Endothelial cell (in vitro differentiated cells): ENCODE data around the gene GNB2. TPM values are rescaled to one million over a fixed set of nuclear protein-coding genes. Genes with fewer than 3 reads are reported as not detected.
A peak's percentile ranks its signal among the peaks of the same experiment; 100 is the strongest.

Experiments
- DNase-seq: peaks from one replicate; pipeline ENCODE4 v3.0.0; 2021; ENCODE audit warnings: low spot score
- H3K27ac Mint-ChIP-seq: one replicate; pipeline ENCODE4 v1.8.0; 2021; ENCODE audit warnings: mixed read lengths, inconsistent platforms; ENCODE audit not compliant: unreplicated experiment
- H3K27me3 Mint-ChIP-seq: one replicate; pipeline ENCODE4 v1.8.0; 2021; ENCODE audit warnings: mild to moderate bottlenecking, moderate library complexity, mixed read lengths, inconsistent platforms; ENCODE audit not compliant: unreplicated experiment
- H3K36me3 Mint-ChIP-seq: one replicate; pipeline ENCODE4 v1.8.0; 2021; ENCODE audit warnings: mild to moderate bottlenecking, low read depth, mixed read lengths, inconsistent platforms; ENCODE audit not compliant: unreplicated experiment
- H3K4me1 Mint-ChIP-seq: one replicate; pipeline ENCODE4 v1.8.0; 2021; ENCODE audit warnings: mild to moderate bottlenecking, mixed read lengths, inconsistent platforms; ENCODE audit not compliant: unreplicated experiment
- H3K4me3 Mint-ChIP-seq: one replicate; pipeline ENCODE4 v1.8.0; 2021; ENCODE audit warnings: mild to moderate bottlenecking, mixed read lengths, inconsistent platforms; ENCODE audit not compliant: unreplicated experiment
- H3K9me3 Mint-ChIP-seq: one replicate; pipeline ENCODE4 v1.8.0; 2021; ENCODE audit warnings: mixed read lengths, inconsistent platforms; ENCODE audit not compliant: unreplicated experiment
- total RNA-seq: library from RNA; stranded (reverse); fragmentation: NEBNext Ultra II Directional; extraction: Animal tissue kit (Norgen Biotek cat#: 25700); gene quantifications from one replicate; pipeline ENCODE4 v1.2.1, GENCODE V29; 2021; ENCODE audit not compliant: unreplicated experiment
- TF ChIP-seq, protein P1 (sequence below): fragments of 200-600 bp; sonication (generic); IDR thresholded peaks from one replicate; pipeline ENCODE4 v1.5.0; 2021; ENCODE audit warnings: antibody characterized with exemption; ENCODE audit not compliant: unreplicated experiment

The GNB2 gene
- total RNA-seq, 1 donor from 2014 or later: 336 TPM

DNA sequence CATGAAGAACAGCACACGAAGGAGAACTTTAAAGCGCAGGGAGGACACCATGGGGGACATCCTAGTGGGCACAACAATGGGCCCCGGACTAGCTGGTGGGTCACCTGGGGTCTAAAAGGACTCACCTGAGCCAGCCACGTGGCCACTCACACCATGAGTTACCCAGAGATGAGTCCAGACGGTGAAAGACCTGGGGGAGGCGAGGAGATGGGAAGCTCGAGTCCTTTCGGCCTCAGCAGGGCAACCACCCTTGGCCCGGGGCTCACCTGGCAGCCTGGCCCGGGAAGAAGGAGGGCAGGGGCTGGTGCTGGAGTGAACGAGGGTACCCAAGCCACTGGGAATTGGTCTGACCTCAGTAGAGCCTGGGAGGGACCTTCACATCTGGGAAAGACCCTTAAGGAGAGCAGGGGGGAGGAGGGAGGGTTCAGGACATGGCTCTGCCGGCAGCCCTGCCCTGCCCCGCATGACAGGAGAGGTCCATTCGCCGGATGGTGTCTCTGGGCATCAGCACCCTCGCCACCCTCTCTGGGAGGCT lies 14.9 kb downstream of the GNB2 start:
- TF ChIP-seq, protein P1, sequence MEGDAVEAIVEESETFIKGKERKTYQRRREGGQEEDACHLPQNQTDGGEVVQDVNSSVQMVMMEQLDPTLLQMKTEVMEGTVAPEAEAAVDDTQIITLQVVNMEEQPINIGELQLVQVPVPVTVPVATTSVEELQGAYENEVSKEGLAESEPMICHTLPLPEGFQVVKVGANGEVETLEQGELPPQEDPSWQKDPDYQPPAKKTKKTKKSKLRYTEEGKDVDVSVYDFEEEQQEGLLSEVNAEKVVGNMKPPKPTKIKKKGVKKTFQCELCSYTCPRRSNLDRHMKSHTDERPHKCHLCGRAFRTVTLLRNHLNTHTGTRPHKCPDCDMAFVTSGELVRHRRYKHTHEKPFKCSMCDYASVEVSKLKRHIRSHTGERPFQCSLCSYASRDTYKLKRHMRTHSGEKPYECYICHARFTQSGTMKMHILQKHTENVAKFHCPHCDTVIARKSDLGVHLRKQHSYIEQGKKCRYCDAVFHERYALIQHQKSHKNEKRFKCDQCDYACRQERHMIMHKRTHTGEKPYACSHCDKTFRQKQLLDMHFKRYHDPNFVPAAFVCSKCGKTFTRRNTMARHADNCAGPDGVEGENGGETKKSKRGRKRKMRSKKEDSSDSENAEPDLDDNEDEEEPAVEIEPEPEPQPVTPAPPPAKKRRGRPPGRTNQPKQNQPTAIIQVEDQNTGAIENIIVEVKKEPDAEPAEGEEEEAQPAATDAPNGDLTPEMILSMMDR: no peak
- Mint-ChIP-seq H3K4me3 (peak overlapping the region; percentile 56), H3K9me3 (no peaks in the 10 kb centered on the region)

DNA sequence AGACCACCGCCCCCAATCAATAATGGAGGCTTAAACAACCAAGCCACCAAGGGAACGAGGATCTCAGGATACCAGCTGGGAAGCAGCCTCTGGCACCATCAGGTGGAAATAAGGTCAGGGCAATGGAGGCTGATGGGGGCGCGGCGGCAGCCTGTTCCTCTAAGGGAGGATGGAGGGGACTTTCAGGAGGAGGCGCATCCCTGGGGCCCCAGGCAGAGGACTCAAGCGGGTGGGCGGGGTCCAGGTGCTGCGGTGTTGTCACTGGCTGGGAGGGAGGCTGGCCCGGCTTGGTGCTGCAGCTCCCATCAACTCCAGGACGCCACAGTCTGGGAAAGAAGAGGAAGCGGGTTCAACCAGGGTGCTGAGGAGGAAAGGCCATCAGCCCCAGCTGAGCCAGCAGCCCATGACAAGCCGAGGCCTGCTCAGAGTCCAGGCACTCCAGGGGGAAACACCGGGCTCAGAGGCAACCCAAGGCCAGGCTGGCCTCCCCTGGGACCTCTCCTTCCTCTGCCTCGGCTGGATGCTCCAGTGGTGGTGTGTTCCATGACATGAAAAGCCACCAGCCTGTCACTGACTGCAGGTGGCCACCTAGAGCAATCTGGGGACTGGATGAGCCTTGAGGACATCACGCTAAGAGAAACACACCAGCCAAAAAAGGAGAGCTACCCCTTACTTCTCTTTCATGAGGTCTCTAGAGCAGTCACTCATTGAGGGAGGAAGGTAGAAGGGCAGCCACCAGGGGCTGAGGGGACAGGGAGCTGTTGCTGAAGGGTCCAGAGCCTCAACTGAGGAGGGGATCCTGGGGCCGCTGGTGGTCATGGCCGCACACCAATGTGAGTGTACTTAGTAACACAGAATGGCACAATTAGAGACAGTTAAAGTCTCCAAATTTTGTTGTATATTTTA lies 15.9 kb downstream of the GNB2 start:
- H3K27me3 Mint-ChIP-seq: peaks cover 11% of the 10 kb centered on the region
- TF ChIP-seq, protein P1: no peak
- H3K4me3 Mint-ChIP-seq: peak overlapping the region; percentile 56
- no peaks in the 10 kb centered on the region for H3K9me3 Mint-ChIP-seq
- H3K36me3 Mint-ChIP-seq: peaks cover 22% of the 10 kb centered on the region
- H3K27ac Mint-ChIP-seq: peak overlapping the region; percentile 36
- DNase-seq: no peak
- H3K4me1 Mint-ChIP-seq: peaks cover 17% of the 10 kb centered on the region

More for the DNA sequence above, 14.9 kb downstream of the GNB2 start:
- DNase-seq: no peak
- Mint-ChIP-seq H3K4me1 (peaks cover 17% of the 10 kb centered on the region), H3K27me3 (peaks cover 11% of the 10 kb centered on the region), H3K36me3 (peaks cover 22% of the 10 kb centered on the region), H3K27ac (peak overlapping the region; percentile 36)

DNA sequence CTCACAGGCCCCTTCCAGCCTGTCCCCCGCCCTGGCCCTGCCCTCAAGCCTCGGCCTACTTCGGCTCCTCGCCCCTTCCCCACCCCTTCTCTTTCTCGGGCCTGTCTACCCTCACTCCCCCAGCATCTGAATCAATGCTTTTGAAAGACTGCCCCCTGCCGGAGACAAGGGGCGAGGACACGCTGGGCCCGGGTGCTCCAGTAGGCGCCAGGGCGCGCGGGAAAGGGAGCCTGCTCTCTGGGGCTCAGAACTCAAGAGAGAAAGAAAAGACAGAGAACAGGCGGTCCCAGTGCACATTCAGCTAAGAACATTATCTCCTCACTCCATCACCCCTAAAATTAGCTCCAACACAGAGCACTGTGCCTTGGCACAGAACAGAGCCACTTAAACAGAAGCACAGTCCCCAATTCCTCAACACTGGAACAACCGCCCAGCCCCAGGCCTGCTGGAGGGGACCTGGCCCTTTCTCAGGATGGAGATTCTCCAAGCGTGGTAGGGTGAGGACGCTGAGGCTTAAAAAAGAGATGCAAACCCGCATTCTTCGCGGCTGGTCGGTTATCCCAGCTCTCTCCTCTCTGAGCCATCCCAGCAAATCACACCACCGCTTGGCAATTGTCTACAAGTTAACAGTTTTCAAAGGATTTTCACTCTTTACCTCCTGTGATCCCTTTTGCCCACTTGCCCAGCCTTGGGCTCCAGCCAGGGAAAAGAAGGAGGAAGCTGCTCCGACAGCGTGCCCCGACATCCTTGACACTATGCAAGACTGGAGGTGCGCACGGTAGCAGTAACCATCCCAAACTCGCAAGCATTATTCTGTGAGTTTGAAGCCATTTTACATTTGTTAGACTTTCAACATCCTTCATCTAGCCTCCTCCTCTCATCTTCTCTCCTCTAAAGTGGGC lies 18.4 kb downstream of the GNB2 start:
- peak; percentile 85 for DNase-seq
- Mint-ChIP-seq H3K27me3 (peaks cover 15% of the 10 kb centered on the region), H3K27ac (no peak overlapping the region), H3K36me3 (peaks cover 21% of the 10 kb centered on the region), H3K4me3 (peak overlapping the region; percentile 97), H3K4me1 (peaks cover 20% of the 10 kb centered on the region), H3K9me3 (no peaks in the 10 kb centered on the region)
- TF ChIP-seq, protein P1: peak; percentile 88

DNA sequence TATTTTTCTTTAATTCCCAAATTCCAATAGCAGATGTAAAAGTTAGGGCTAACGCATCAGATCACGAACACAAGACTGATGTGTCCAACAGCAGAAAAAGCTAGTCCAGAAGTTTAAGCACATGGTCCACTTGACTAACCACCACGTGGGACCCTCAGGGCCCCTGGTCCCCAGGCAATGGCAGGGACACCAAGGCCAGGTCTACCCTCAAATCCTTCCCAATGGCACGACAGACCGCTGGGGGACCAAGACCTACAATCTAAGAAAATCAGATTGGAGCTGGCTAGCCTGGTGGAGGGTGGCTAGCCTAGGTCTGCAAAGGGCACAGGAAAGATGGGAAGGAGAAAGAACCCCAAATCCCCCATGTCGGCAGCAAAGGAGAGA lies 19.0 kb downstream of the GNB2 start:
- no peak for DNase-seq
- Mint-ChIP-seq H3K27ac (peak overlapping the region; percentile 88), H3K36me3 (peaks cover 21% of the 10 kb centered on the region), H3K27me3 (peaks cover 15% of the 10 kb centered on the region), H3K4me3 (peak overlapping the region; percentile 97), H3K4me1 (peaks cover 20% of the 10 kb centered on the region), H3K9me3 (no peaks in the 10 kb centered on the region)
- TF ChIP-seq, protein P1: no peak
